ENCODE data around the gene MICU1. TPM values are rescaled to one million over a fixed set of nuclear protein-coding genes. Genes with fewer than 3 reads are reported as not detected.
A peak's percentile ranks its signal among the peaks of the same experiment; 100 is the strongest.
"Not testable (repeated sequence)": the region's sequence is repeated elsewhere in the genome, so short reads cannot be mapped to it uniquely, and the experiment has no call there.

The MICU1 gene
- total RNA-seq, 1 experiment from 2014 or later: 34.4 TPM

DNA sequence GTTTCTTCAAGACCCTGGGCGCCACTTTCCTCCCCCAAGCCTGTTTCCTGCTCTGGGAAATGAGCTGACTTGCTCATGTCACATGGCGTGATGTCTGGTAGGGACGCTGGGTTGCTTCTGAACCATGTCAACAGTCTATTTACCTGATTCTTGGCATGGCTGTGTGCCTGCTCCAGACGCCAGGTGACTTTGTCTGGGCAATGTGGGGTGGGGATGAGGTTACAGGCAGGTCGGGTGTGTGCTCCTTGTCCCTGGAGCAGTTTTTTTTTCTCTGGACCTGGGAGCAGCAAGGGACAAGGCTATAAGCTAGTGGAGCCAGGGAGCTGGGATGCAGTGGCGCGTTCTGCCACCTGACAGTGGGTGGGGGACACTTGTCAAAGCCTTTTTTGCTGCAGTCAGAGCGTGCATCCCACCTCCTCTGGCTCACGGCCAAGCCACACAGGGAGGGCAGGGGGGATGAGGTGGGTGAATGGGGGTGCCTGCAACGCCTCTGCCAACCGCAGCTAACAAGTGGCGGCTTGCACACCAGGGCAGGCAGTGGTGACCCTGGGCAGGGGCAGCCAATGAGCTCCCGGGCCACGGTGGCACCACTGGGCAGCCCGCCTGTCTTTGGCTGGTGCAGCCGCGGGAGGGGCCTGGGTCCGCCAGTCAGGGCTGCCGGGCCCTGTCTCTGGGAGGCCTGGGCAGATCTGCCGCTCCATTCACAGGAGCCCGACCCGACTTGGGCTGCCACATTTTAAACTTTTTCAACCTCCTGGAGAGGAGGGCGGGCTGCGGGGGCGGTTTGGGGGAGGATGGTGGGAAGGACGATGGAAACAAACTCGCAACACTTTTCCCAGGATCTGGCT lies 294.1 kb downstream of the MICU1 start:
- DNase-seq (ENCODE audit: low read depth): peak; percentile 84

GRCh38 chr10:72330069-72330426 lies 295.8 kb downstream of the MICU1 start:
- DNase-seq (ENCODE audit: low read depth): no peak

GRCh38 chr10:72329290-72330068 lies 296.4 kb downstream of the MICU1 start:
- no peak for DNase-seq (ENCODE audit: low read depth)

DNA sequence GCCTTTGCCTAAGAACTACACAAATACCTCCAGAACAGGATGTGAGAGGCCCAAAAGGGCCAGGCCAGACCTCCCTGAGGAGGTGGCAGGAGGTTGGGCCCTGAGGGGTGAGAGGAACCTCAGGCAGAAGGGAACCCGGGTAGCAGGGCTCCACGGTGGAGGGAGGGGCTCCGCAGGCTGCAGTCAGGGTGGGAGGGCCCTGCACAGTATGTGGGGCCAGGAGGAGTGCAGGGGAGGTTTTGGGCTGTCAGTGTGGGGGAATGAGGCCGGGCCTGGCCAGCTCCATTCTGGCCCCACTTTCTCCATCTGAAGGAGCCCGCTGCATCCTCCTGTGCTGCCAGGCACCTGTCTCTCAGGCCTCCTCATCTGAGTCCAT lies 297.1 kb downstream of the MICU1 start:
- DNase-seq (ENCODE audit: low read depth): no peak

DNA sequence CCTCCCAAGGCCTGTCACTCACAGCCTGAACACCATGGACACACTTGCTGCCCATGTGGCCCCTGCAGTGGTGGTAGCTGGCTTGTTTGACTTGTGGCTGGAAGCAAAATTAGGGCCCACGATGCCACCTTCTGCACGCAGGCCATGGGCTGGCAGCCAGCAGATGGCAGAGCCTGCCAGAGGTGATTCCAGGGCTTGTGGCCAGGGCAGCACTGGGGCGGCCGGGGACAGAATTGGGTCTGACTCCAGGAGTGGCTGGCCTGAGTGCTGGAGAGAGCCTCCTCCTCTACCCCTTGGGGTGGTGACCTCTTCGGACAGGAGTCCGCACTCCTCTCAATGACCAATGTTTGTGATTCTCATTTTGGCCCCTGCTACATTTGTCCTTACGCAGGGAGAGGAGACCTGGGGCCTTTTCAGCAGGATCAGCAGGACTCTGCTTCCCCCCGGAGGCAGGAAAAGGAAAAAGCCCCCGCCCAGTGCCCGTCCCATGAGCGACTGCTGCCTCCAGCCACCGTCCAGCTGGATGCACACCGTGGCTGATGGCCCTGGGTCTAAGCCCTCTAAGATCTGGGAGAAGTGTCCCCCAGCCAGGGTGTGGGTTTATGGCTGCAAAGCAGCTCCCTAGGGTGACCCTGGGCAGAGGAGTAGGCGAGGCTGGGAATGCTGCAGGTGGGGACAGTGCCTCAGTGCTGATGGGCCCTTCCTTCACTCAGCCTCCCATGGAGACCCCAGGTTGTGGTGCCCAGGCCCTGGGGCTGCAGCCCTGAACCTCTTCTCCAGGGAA lies 297.6 kb downstream of the MICU1 start:
- peak; percentile 67 for DNase-seq (ENCODE audit: low read depth)

- not testable (repeated sequence) for DNase-seq (ENCODE audit: low read depth)
These were observed 298.9 kb downstream of the MICU1 start for GRCh38 chr10:72326665-72327603.

DNA sequence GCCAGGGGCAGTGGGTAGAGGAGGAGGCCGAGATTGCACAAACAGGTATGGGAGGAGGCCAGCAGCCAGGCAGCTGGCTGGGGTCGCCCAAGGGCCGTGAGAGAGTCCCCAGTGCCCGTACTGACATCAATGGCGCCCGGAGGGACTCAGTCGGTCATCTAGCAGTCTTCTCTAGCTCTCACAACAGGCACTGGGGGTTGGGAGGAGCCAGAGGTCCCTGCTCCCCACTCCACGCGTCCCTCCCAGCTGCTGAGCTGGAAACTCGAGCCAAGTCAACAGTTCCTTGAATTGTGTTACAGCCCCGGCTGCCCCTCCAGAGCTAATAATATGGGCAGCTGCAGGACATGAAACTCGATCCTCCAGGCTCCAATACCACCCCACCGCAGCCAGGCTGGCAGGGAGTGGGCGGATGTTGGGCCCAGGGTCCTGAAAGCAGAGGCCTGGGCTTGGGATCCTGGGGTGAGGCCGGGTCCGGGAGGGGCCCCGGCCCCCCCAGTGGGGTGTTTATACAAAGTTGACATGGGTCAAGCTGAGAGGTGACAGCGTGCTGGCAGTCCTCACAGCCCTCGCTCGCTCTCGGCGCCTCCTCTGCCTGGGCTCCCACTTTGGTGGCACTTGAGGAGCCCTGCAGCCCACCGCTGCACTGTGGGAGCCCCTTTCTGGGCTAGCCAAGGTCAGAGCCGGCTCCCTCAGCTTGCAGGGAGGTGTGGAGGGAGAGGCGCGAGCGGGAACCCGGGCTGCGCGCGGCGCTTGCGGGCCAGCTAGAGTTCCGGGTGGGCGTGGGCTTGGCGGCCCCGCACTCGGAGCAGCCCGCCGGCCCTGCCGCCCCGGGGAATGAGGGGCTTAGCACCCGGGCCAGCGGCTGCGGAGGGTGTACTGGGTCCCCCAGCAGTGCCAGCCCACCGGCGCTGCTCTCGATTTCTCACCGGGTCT lies 300.4 kb downstream of the MICU1 start:
- DNase-seq (ENCODE audit: low read depth): not testable (repeated sequence)

- no peak for DNase-seq (ENCODE audit: low read depth)
These were observed 302.1 kb downstream of the MICU1 start for GRCh38 chr10:72323771-72324191.

GRCh38 chr10:72323108-72323749 lies 302.6 kb downstream of the MICU1 start:
- no peak for DNase-seq (ENCODE audit: low read depth)

DNA sequence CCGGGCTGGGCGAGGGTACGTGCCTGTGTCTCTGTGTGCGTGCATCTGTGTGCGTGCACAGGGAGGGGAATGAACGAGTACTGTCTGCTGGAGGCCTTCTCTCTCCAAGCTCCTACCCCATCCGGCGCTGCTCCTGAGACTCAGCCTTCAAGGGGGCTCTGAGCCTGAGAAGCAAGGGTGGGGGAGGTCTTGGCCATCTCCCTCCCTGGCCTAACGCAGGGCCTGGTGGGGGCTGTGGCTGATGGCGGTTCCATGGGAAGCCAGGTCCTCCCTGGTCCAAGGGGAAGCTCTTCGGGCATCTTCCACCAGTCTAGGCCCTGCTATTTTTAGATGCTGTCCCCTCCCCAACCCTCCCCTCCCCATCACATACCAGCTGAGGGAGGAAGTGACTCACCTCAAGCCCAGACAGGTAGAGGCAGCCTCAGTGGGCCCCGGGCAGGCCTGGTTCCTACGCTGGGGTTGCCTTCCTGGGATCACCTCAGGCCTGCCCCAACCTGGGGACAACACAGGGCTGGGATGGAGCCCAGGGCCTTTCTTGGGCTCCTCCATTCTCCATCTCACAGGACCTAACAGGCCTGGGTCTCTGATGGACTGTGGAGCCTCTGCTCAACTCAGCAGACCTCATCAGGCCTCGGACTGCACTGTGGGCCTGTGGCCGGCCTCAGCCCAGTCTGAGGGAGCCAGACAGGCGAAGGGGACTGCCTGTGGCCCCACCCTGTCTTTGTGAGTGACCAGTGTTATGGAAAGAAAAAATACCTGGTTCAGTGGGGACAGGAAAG lies 303.4 kb downstream of the MICU1 start:
- DNase-seq (ENCODE audit: low read depth): no peak

- DNase-seq (ENCODE audit: low read depth): peak; percentile 33
These were observed 303.9 kb downstream of the MICU1 start for GRCh38 chr10:72322030-72322279.

DNA sequence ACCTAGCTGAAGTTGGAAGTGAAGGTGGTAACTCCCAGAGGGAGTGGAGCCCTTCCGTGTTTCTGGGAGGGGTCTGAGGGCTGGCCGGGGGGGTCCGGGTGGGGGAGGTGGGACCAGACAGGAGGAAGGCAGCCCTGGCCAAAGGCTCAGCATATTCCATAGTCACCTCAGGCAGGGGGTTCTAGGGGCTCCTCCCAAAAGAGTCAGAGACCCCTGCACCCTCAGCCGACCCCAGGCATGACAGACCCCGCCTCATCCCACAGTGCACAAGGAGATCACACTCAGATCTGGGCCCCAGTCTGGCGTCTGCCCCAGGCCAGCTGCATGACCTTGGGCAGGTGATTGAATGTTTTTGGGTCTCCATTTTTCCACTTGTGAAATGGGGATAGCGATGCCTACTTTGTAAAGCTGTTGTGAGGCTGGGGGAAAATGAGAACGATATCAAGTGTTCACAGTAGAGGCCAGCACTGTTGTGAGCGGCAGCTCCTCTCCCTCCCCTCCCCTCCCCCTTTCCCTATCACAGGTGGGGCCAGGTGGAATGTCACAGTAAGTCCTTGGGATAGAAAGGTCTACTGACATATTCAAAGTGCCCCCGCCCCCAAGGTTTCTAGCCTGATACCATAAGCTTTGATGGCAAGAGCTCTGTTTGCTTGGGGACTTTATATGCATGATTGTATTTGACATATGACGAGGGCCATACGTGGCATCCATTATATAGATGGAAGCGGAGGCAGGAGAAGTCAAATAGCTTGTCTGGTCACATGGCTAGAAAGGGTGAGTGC lies 304.4 kb downstream of the MICU1 start:
- no peak for DNase-seq (ENCODE audit: low read depth)

GRCh38 chr10:72320676-72321247 lies 305.1 kb downstream of the MICU1 start:
- DNase-seq (ENCODE audit: low read depth): peak; percentile 98

DNA sequence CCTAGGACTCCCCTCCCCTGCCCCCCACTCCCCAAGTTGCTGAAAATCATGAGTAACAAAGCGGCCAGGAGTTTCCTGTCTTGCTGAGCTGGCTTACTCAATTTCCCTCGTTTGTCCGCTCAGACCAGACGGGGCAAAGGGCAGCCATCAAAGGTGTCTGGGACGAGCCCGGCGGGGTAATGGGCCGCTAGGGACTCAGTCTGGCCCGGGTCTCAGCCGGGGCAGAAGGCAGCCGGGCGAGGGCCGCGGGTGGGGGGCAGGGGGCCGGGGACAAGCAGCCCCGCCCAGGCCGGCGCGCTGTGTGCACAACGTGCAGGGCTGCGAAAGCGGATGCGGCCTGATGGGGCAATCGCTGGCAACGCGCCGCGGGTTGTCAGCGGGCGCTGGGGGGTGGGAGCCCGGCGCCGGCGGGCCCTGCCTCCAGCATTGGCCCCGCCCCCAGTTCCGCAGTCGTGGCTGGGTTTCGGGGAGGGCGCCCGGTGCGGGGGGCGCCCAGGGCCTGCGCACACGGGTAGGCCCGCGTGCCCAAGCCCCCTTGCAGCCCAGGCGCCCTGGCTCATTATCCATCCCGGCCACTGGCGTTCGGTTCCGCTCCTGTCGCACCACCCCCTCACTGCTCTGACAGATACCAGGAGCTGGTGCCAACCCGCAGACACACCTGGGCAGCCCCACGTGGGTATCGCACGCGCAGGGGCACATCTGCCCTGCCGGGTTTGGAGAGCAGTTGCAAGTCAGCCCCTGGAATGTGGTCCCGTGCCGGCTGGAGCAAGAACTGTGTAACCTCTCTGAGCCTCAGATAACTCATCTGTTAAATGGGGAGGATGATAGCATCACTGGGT lies 306.2 kb downstream of the MICU1 start:
- DNase-seq (ENCODE audit: low read depth): no peak

DNA sequence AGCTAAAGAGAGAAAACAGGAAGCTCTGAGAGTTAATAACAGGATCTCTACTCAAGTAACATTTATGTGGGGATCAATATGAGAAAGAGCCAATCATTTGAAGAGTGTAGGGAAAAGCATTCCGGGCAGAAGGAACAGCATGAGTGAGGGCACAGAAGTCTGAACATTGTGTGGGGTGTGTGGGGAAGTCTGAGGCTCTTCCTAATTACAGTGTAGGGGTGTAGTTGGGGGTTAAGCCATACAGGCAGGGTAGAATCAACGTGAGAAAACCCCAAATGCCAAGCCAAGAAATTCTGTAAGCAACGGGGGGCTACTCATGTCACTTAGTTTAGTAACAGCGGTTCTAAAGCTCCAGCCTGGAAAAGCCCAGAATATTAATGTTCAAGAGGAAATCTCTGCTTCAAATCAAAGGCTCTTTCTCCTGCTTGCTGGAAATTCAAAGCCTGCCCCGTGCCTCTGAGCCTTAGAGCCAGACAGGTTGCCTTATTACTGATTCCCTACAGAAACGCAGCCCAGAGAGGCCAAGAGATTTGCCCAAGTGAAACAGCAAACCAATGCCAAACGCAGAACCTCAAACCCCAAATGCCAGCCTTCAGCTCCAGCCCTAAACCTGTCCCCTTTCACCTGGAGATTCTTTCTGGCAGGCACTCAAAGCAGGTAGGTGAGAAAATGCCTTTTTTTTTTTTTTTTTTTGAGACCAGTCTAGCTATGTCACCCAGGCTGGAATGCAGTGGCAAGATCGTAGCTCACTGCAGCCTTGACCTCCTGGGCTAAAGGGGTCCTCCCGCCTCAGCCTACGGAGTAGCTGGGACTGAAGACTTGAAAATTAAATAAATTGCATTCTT lies 307.2 kb downstream of the MICU1 start:
- no peak for DNase-seq (ENCODE audit: low read depth)

Measured in HT1080 (cell line).